Stimulated activated CD8-positive, alpha-beta memory T cell treated with anti-CD3 and anti-CD28 coated beads, Interleukin-15, amount 100 ng/mL, for 24 hours (primary cell): ENCODE data around the gene RPL9.
"Not testable (repeated sequence)": the region's sequence is repeated elsewhere in the genome, so short reads cannot be mapped to it uniquely, and the experiment has no call there.

Experiments used
- DNase-seq: peaks from one replicate; pipeline ENCODE4 v3.0.0-alpha.2; 2020; ENCODE audit warnings: low read depth

Gene RPL9

GRCh38 chr4:39458505-39459300 is at the start of gene RPL9, which contains the start of gene LIAS:
RPL9 (minus strand) TSS chr4:39458922; CDS start chr4:39458439, 483 bp downstream.
LIAS (plus strand) TSS chr4:39459056; CDS start chr4:39459118, 62 bp downstream.
- peak; percentile 80 for DNase-seq

GRCh38 chr4:39505581-39505980 is 46.9 kb upstream of the RPL9 start:
- DNase-seq = no peak

GRCh38 chr4:39504538-39504937 is 45.8 kb upstream of the RPL9 start:
- DNase-seq = no peak

- DNase-seq = not testable (repeated sequence)
Observed at GRCh38 chr4:39502664-39503035, 43.9 kb upstream of the RPL9 start.

GRCh38 chr4:39502019-39502663 is 43.4 kb upstream of the RPL9 start:
- DNase-seq = no peak

- DNase-seq = no peak
Observed at GRCh38 chr4:39498727-39499020, 40.0 kb upstream of the RPL9 start.

GRCh38 chr4:39497909-39498726 is 39.4 kb upstream of the RPL9 start:
- DNase-seq = no peak

- DNase-seq = no peak
Observed at GRCh38 chr4:39495446-39496213, 36.9 kb upstream of the RPL9 start.

GRCh38 chr4:39494354-39494753 is 35.6 kb upstream of the RPL9 start:
- no peak for DNase-seq

GRCh38 chr4:39490322-39490721 is 31.6 kb upstream of the RPL9 start:
- no peak for DNase-seq

- no peak for DNase-seq
Observed at GRCh38 chr4:39486221-39486804, 27.6 kb upstream of the RPL9 start.

- no peak for DNase-seq
Observed at GRCh38 chr4:39484582-39485272, 26.0 kb upstream of the RPL9 start.

- DNase-seq = no peak
Observed at GRCh38 chr4:39480902-39481695, 22.4 kb upstream of the RPL9 start.

GRCh38 chr4:39480251-39480650 is 21.5 kb upstream of the RPL9 start:
- no peak for DNase-seq

- DNase-seq = no peak
Observed at GRCh38 chr4:39476187-39476895, 17.6 kb upstream of the RPL9 start.

GRCh38 chr4:39472396-39472795 is 13.7 kb upstream of the RPL9 start:
- DNase-seq = no peak

- DNase-seq = no peak
Observed at GRCh38 chr4:39470402-39470801, 11.7 kb upstream of the RPL9 start.

GRCh38 chr4:39469429-39470077 is 10.8 kb upstream of the RPL9 start:
- no peak for DNase-seq

GRCh38 chr4:39467464-39467863 is 8.7 kb upstream of the RPL9 start:
- DNase-seq = no peak
